Parathyroid adenoma (tissue), 2 donors: ENCODE data around the gene NAALADL2.

Experiments used
- H2AFZ ChIP-seq: fragments of 300-600 bp; sonication (generic); one replicate; pipeline ENCODE4 v1.7.0; 2017; ENCODE audit warnings: antibody characterized with exemption, mild to moderate bottlenecking
- H3K27ac ChIP-seq: fragments of 300-600 bp; sonication (generic); one replicate; pipeline ENCODE4 v1.7.0; 2017
- H3K27me3 ChIP-seq: fragments of 300-600 bp; sonication (generic); one replicate; pipeline ENCODE4 v1.7.0; 2017; ENCODE audit warnings: low read length; ENCODE audit not compliant: control insufficient read depth, insufficient read depth
- H3K36me3 ChIP-seq: fragments of 300-600 bp; sonication (generic); one replicate; pipeline ENCODE4 v1.7.0; 2017; ENCODE audit warnings: low read length; ENCODE audit not compliant: control insufficient read depth, insufficient read depth
- H3K4me1 ChIP-seq: fragments of 300-600 bp; sonication (generic); one replicate; pipeline ENCODE4 v1.7.0; 2017; ENCODE audit warnings: control low read depth
- H3K4me2 ChIP-seq: fragments of 300-600 bp; sonication (generic); one replicate; pipeline ENCODE4 v1.7.0; 2017; ENCODE audit warnings: low read length
- H3K4me3 ChIP-seq: fragments of 300-600 bp; sonication (generic); one replicate; pipeline ENCODE4 v1.7.0; 2017; ENCODE audit warnings: low read depth, low read length
- H3K79me2 ChIP-seq: fragments of 300-600 bp; sonication (generic); one replicate; pipeline ENCODE4 v1.7.0; 2017; ENCODE audit warnings: control low read depth
- H3K9ac ChIP-seq: fragments of 300-600 bp; sonication (generic); one replicate; pipeline ENCODE4 v1.7.0; 2017; ENCODE audit warnings: mild to moderate bottlenecking
- H3K9me3 ChIP-seq: fragments of 300-600 bp; sonication (generic); one replicate; pipeline ENCODE4 v1.7.0; 2017; ENCODE audit warnings: low read length; ENCODE audit not compliant: control insufficient read depth
- CTCF ChIP-seq: fragments of 300-600 bp; sonication (generic); IDR thresholded peaks from one replicate; pipeline ENCODE4 v1.7.0; 2017; ENCODE audit warnings: antibody characterized with exemption, mild to moderate bottlenecking
- donor health status: primary hyperparathyroidism.

Gene NAALADL2

GRCh38 chr3:175337631-175338030 lies 478.5 kb downstream of the NAALADL2 start:
- H3K9ac ChIP-seq, result no peak overlapping the region
- no peak overlapping the region for H3K4me2 ChIP-seq
- H3K27ac ChIP-seq, result no peak overlapping the region
- H3K4me3 ChIP-seq, result no peak overlapping the region
- no peaks in the 10 kb centered on the region for H3K4me1 ChIP-seq
- H2AFZ ChIP-seq, result no peak overlapping the region
- TF ChIP-seq CTCF, result no peak
- no peaks in the 10 kb centered on the region for H3K79me2 ChIP-seq
- no peaks in the 10 kb centered on the region for H3K9me3 ChIP-seq
- no peaks in the 10 kb centered on the region for H3K27me3 ChIP-seq
- H3K36me3 ChIP-seq, result no peaks in the 10 kb centered on the region

DNA sequence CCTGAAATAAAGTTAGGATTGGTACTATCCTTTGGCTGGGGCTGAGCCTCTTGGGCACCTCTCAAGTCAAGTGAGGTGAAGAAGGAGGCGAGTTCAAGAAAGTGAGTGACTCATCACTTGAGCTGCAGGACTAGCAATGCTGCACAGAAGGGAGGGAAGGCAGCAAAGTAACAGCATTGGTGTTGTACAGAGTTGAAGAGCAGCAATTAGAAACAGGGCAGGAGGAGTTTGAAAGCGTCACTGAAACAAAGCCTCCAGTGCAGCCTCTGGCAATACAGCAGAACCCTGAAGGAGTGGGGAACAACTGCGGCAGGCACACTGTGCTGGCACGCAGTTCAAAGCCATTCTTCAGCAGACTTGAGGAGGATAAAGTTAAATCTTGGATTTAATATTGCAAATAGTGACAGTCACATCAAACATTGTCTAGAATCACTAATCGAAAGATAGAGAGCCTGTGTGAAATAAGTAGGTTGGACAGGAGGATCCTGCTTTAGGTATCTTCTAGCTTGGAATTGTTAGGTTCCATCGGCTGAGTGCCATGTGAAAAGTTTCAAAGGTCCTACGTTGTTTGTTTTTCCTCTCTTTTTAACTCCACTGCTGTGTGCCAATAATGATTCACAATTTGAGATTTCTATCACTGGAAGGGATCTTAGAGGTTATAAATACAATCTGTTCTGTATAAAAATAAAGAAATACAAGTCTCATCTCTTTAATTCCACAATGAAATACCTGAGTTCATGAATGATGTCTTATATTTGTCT lies 479.8 kb downstream of the NAALADL2 start:
- Histone ChIP-seq H3K9me3 (no peaks in the 10 kb centered on the region), H3K4me1 (no peaks in the 10 kb centered on the region), H3K79me2 (no peaks in the 10 kb centered on the region), H3K4me3 (no peak overlapping the region), H3K36me3 (no peaks in the 10 kb centered on the region), H3K27me3 (no peaks in the 10 kb centered on the region), H3K27ac (no peak overlapping the region), H3K4me2 (no peak overlapping the region), H3K9ac (no peak overlapping the region), H2AFZ (no peak overlapping the region)
- no peak for TF ChIP-seq CTCF

DNA sequence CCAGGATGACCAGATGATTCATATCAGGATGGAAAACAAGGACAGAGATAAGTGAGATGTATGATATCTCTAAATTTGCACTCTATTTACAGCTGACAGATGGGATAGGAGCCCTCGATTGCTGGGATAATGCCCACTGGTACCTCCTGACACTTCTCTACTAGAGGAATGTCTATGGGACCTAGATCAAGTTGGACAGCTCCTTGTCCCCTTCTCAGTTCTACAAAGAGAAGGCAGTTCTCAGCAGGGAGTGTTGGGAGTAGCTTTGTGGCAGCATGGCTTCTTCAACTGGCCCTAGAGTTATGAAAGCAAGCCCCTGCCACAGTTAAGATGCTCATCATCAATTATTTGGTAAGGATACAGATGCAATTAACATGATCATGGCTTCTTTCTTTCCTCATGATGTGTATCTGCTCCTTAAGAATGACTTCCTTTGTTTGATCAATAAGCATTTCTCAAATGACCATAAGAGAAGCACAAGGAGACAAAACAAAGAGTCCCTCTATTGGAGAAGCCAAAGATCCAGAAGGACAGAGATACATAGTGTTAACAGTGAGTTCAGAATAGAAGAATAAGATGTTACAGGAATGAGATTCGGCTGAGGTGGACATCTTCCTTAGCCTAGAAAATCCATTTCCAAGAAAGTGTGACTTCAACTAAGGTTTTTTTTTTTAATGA lies 481.3 kb downstream of the NAALADL2 start:
- Histone ChIP-seq H3K27ac (no peak overlapping the region), H3K9me3 (no peaks in the 10 kb centered on the region), H2AFZ (no peak overlapping the region), H3K9ac (no peak overlapping the region), H3K36me3 (no peaks in the 10 kb centered on the region), H3K79me2 (no peaks in the 10 kb centered on the region), H3K4me1 (no peaks in the 10 kb centered on the region), H3K4me2 (no peak overlapping the region), H3K4me3 (no peak overlapping the region), H3K27me3 (no peaks in the 10 kb centered on the region)
- TF ChIP-seq CTCF, result no peak

DNA sequence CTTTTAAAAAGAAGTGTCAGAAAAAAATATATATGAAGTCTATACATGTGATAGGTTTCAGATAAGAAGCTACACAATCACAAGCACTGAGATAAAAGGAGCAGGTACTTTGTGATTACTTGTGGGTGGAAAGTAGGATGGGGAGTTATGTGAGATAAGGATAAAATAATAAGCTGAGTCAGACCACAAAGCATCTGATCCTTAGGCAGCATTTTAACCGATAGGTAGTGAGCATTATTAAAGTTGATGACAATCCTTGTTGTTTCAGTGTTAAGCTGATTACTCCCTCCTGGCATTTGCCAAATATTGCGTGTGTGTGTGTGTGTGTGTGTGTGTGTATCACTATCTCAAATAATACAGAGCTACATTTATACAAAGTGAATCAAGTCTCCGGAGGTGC lies 483.1 kb downstream of the NAALADL2 start:
- Histone ChIP-seq H3K4me3 (no peak overlapping the region), H3K4me2 (no peak overlapping the region), H3K27ac (no peak overlapping the region), H3K9ac (no peak overlapping the region), H3K9me3 (no peaks in the 10 kb centered on the region), H3K4me1 (no peaks in the 10 kb centered on the region), H2AFZ (no peak overlapping the region), H3K27me3 (no peaks in the 10 kb centered on the region), H3K36me3 (no peaks in the 10 kb centered on the region), H3K79me2 (no peaks in the 10 kb centered on the region)
- TF ChIP-seq CTCF, result no peak
